ENCODE data around the gene TOE1. TPM values are rescaled to one million over a fixed set of nuclear protein-coding genes. Genes with fewer than 3 reads are reported as not detected.

The TOE1 gene
- total RNA-seq, 1 experiment from 2014 or later, result 24.3 TPM

DNA sequence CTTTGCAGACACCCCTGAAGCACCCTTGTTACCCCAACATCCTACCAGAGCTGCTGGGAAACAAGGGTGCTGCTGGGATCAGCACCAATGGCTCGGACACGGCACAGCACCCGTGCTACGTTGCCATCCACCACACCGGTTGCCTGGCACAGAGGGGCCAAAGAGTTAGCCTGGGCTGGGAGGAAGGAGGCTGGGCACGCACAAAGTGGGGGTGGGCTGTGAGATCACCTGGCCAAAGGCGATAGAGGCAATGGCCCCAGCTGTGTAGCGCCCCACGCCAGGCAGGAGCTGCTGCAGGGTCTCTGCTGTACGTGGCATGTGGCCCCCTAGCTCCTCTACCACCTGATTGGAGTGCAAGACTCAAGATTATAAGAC is 7.6 kb upstream of the TOE1 start:
- no peak overlapping the region for H3K27ac ChIP-seq
- no peaks in the 10 kb centered on the region for H3K27me3 ChIP-seq (replicated peaks)
- H3K9me3 ChIP-seq (replicated peaks), result no peaks in the 10 kb centered on the region
- H3K4me1 ChIP-seq (replicated peaks), result no peaks in the 10 kb centered on the region
- peaks cover 33% of the 10 kb centered on the region for H3K36me3 ChIP-seq
- no peak overlapping the region for H3K4me3 ChIP-seq
- no peak for DNase-seq (ENCODE audit: low read depth in 1 of 2, low spot score in 2 of 2)

DNA sequence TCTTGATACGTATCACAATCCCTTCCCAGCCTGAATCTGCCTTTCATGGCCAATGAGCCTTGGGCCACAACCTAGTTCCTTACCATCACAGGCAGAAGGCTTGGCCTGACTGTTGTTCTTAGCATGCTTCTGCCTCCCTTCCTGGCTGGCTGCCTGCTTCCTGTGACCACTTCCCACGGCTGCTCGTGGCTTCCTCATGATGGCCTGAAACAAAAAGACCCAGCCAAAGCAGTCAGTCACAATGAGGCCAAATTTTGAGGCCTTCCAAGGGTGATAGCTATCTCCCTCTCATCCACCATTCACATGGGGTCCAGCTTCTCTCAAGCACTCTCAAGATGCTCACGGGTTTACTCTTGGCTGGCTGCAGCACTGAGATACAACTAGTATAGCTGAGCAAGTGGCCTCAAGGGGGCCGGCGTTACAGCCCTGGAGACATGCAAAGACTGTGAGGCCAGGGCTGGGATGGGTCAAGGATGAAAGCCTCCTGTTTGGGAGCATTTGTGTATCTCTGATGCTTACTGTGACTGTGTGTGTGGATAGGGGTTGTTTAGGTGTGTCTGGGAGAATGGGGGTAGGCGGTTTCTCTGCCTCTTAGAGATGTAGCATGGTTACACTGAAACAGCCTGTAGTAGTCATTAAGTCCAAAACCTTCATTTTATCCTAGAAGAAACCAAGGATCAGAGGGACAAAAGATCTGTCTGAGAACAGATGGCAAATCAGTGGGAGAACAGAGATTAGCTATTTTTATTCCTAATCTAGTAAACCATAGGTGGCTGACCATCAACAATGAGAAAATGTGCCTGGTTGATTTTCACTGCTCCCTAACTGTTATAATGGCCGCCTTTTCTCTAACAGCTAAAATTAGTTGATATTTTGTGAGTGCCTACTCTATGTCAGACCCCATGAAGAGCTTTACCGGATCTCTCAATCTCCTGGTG is 5.4 kb upstream of the TOE1 start:
- H3K9me3 ChIP-seq (replicated peaks), result no peaks in the 10 kb centered on the region
- peaks cover 10% of the 10 kb centered on the region for H3K4me1 ChIP-seq (replicated peaks)
- H3K27ac ChIP-seq, result no peak overlapping the region
- H3K4me3 ChIP-seq, result no peak overlapping the region
- peaks cover 36% of the 10 kb centered on the region for H3K36me3 ChIP-seq
- no peak for DNase-seq (ENCODE audit: low read depth in 1 of 2, low spot score in 2 of 2)
- no peaks in the 10 kb centered on the region for H3K27me3 ChIP-seq (replicated peaks)

DNA sequence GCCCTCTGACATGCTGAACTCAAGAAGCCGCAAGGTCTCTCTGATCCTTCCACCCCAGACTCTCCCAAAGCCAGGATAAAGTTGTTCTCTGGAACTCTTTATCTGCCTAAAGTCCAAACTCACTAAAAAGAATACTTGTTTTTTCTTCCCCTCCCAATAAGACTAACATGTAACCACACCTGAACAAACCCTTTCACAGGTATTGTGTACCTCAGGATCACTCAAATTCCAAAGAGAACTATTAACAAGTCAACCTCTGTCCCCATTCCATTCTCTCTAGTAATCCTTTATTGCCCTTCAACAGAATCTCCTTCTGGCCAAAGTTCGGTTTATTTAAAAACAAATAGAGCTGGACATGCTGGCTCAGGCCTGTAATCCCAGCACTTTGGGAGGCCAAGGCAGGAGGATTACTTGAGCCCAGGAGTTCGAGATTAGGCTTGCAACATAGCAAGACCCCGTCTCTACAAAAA is 4.1 kb upstream of the TOE1 start:
- no peak for DNase-seq (ENCODE audit: low read depth in 1 of 2, low spot score in 2 of 2)
- H3K36me3 ChIP-seq, result peaks cover 36% of the 10 kb centered on the region
- H3K4me3 ChIP-seq, result no peak overlapping the region
- H3K27ac ChIP-seq, result no peak overlapping the region
- H3K27me3 ChIP-seq (replicated peaks), result no peaks in the 10 kb centered on the region
- peaks cover 12% of the 10 kb centered on the region for H3K4me1 ChIP-seq (replicated peaks)
- H3K9me3 ChIP-seq (replicated peaks), result no peaks in the 10 kb centered on the region

DNA sequence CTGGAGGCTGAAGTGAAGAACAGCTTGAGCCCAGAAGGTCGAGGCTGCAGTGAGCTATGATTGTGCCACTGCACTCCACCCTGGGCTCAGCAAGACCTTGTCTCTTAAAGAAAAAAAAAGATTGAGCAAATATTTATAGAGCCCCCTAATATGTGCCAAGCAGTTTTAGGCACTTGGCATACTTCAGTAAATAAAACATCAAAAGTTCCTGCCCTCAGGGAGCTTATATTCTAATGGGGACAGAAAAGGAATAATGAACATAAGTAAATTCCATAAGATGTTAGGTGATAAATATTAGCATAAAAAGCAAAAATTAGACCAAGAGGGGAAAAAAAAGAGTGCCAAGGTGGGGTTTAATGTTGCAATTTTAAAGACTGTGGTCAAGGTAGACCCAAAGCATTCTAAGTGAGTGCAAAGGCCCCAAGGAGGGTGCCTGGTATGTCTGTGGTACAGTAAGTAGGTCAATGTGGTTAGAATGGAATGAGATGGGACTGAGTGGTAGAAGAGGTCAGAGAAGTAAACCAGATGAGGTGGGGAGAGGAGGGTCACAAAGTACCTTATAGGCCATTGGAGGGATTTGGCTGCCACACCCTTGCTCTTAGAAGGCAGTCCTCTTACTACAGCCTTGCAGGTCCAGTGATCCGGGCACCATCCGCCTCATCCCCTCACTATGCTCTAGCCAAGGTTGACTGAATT is 2.2 kb upstream of the TOE1 start:
- H3K27ac ChIP-seq, result no peak overlapping the region
- no peaks in the 10 kb centered on the region for H3K9me3 ChIP-seq (replicated peaks)
- DNase-seq (ENCODE audit: low read depth in 1 of 2, low spot score in 2 of 2), result no peak
- H3K36me3 ChIP-seq, result peaks cover 40% of the 10 kb centered on the region
- peaks cover 17% of the 10 kb centered on the region for H3K4me1 ChIP-seq (replicated peaks)
- H3K27me3 ChIP-seq (replicated peaks), result no peaks in the 10 kb centered on the region
- no peak overlapping the region for H3K4me3 ChIP-seq

DNA sequence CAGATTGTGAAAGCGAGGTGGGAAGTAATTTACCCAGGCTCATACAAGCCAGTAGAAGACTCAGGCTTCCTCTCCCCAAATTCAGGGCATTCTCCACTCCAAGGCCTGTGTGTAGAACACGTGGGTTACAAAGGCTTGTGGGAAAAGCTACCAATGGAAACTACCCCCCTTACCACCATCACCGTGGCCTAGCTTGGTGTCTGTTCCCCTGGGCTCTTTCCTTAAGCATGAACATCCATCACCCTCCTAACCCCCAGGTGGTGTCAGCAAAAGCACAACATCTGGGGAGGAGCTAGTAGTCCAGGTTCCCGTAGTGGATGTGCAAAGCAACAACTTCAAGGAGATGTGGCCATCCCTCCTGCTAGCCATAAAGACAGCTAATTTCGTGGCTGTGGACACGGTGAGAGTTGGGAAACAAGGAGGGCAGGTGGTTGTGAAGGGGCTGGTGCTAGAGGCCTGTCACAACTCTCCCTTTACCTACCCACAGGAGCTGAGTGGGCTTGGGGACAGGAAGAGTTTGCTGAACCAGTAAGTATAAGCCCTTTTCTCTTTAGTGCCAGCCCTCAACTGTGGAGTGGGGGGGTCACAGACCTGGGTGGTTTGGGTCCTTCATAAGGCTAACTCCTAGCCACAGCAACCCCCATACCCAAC is 971 bp downstream of the TOE1 start:
- DNase-seq (ENCODE audit: low read depth in 1 of 2, low spot score in 2 of 2), result no peak
- peak overlapping the region; percentile 91 for H3K27ac ChIP-seq
- H3K9me3 ChIP-seq (replicated peaks), result no peaks in the 10 kb centered on the region
- H3K4me1 ChIP-seq (replicated peaks), result peaks cover 17% of the 10 kb centered on the region
- H3K36me3 ChIP-seq, result peaks cover 59% of the 10 kb centered on the region
- H3K4me3 ChIP-seq, result peak overlapping the region; percentile 67
- no peaks in the 10 kb centered on the region for H3K27me3 ChIP-seq (replicated peaks)

DNA sequence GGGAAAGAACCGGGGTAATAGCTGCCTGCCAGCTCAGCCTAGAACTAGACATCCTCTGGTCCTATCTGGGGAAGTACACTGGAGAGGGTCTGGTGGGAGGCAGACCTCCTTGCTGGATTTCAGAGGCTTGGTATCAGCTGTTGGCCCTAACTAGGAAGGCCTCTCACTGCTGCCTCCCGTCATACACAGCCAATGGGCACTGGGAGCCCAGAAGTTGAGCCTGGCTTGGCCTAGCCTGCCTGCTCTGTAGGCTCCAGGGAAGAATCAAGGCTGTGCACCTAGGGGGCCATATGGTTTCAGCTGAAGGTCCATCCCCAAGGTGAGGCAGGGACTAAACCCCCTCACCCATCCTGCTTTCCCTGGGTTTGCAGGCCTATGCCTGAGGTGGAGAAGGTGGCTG is 4.5 kb downstream of the TOE1 start:
- H3K27ac ChIP-seq, result no peak overlapping the region
- H3K27me3 ChIP-seq (replicated peaks), result no peaks in the 10 kb centered on the region
- H3K4me1 ChIP-seq (replicated peaks), result peaks cover 31% of the 10 kb centered on the region
- no peak for DNase-seq (ENCODE audit: low read depth in 1 of 2, low spot score in 2 of 2)
- peaks cover 64% of the 10 kb centered on the region for H3K36me3 ChIP-seq
- no peaks in the 10 kb centered on the region for H3K9me3 ChIP-seq (replicated peaks)
- H3K4me3 ChIP-seq, result no peak overlapping the region

DNA sequence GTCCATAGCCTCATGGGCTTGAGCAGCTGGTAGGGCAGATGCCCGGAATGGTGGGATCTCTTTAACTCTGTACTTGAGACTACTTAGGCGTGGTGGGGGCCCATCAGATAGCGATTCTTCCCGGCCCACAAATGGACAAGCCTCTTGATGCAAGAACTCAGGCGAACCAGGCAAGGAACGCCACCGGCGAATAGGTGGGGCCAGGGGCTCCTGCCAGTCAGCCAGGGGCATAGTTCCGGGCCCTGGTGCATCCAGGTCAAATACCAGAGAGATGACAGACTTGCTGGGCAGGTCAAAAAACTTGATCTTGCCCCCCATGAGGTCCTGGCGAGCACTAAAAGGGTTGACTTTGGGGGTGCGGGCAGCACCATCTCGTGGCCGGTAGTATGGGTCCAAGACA is 5.0 kb downstream of the TOE1 start:
- DNase-seq (ENCODE audit: low read depth in 1 of 2, low spot score in 2 of 2), result no peak
- Histone ChIP-seq H3K36me3 (peaks cover 64% of the 10 kb centered on the region), H3K27me3 (replicated peaks) (no peaks in the 10 kb centered on the region), H3K27ac (no peak overlapping the region), H3K4me3 (no peak overlapping the region), H3K4me1 (replicated peaks) (peaks cover 32% of the 10 kb centered on the region), H3K9me3 (replicated peaks) (no peaks in the 10 kb centered on the region)

DNA sequence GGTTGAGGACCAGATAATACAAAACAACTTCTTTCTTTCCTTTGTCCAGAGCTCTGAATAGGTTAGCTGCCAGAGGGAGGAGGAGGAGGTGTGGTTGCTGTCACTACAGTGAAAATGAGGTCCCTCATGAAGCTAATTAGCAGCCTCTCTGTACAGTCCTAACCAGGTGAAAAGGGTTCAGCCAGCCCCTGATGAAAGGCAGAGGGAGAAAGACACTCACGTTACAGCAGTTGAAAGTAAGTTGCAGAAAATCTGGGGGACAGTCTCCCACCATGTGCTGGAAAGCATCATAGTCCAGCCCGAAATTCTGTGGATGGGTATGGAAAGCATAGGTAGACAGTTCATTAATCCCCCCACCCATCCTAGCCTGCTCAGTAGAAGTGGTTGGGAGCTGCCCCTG is 6.5 kb downstream of the TOE1 start:
- no peak overlapping the region for H3K4me3 ChIP-seq
- H3K4me1 ChIP-seq (replicated peaks), result peaks cover 24% of the 10 kb centered on the region
- no peak overlapping the region for H3K27ac ChIP-seq
- no peaks in the 10 kb centered on the region for H3K9me3 ChIP-seq (replicated peaks)
- no peak for DNase-seq (ENCODE audit: low read depth in 1 of 2, low spot score in 2 of 2)
- H3K36me3 ChIP-seq, result peaks cover 55% of the 10 kb centered on the region
- no peaks in the 10 kb centered on the region for H3K27me3 ChIP-seq (replicated peaks)

DNA sequence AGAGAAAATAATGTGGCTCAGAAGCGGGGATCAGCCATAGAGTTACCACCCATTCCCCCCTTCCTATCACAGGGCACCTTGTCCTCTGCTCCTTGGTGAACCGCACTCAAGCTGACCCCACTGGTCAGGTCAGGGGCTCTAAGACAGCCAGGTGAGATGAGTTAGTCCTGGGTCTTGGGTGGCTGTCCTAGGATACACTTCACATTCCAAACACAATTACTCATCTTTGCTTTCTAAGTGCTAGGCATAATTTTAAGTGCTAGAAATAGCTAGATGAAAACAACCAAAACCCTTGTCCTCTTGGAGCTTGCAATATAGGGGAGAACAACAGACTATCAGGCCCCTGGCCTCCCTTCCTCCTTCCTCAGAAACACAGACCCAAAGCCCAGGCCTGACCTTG is 8.1 kb downstream of the TOE1 start:
- H3K36me3 ChIP-seq, result peaks cover 40% of the 10 kb centered on the region
- peak in 1 of 2 experiments; percentile 50 for DNase-seq (ENCODE audit: low read depth in 1 of 2, low spot score in 2 of 2)
- peaks cover 24% of the 10 kb centered on the region for H3K4me1 ChIP-seq (replicated peaks)
- H3K27me3 ChIP-seq (replicated peaks), result no peaks in the 10 kb centered on the region
- H3K27ac ChIP-seq, result peak overlapping the region; percentile 49
- H3K9me3 ChIP-seq (replicated peaks), result no peaks in the 10 kb centered on the region
- H3K4me3 ChIP-seq, result no peak overlapping the region

DNA sequence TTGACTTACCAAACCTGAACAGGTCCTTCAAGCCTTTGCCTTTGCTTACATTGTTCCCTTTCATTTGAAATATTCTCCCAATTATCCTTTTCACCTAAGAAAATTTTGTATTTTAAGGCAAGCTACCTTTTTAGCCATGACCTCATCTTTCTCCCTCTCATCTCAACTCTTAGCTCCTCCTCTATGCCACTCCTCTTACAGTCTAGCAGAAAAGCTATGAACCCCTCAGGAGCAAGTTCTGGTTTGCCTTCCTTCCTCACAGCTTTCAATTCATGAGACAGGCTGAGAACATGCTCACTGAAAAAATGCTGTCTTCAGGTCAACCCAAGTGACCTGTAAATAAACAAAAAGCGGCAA is 8.6 kb downstream of the TOE1 start:
- Histone ChIP-seq H3K9me3 (replicated peaks) (no peaks in the 10 kb centered on the region), H3K4me1 (replicated peaks) (peaks cover 24% of the 10 kb centered on the region), H3K36me3 (peaks cover 34% of the 10 kb centered on the region), H3K27ac (peak overlapping the region; percentile 49), H3K4me3 (no peak overlapping the region), H3K27me3 (replicated peaks) (no peaks in the 10 kb centered on the region)
- peak in 1 of 2 experiments; percentile 16 for DNase-seq (ENCODE audit: low read depth in 1 of 2, low spot score in 2 of 2)

DNA sequence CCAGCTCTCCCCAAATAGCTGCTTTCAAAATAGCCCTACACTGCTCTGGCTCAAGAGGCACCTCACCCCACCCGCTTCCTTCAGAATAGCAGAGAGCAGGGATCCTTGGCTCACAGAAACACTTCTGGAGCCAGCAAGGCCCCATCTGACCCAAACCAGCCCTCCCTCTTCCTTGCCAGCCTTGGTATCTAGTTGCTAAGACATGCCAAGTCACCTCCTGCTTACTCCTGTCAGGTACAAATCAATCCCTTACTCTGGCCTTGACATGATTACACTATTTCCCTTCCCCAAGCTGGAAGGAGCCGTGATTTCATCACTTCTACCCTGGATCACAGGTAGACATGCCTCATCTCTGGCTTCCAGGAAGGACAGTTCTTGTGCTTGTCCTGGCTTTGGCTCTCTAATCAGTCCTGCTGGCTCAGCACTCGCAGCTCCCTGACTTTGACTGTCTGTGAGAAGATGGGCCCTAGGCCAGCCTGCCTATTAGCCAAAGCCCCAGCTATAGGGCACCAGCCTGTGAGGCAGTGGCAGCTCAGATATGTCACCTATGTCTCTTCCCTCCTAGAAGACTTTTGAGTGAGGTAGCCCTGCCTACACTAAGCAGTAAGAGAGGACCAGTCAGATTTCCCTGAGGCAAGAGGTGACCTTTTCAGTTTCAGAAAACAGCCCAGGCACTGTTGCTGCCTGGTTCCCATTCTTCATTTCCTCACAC is 9.2 kb downstream of the TOE1 start:
- no peaks in the 10 kb centered on the region for H3K9me3 ChIP-seq (replicated peaks)
- H3K36me3 ChIP-seq, result peaks cover 29% of the 10 kb centered on the region
- no peak overlapping the region for H3K4me3 ChIP-seq
- H3K27me3 ChIP-seq (replicated peaks), result no peaks in the 10 kb centered on the region
- peak overlapping the region; percentile 49; the same call in 1 of the 2 replicates for H3K27ac ChIP-seq
- H3K4me1 ChIP-seq (replicated peaks), result peaks cover 24% of the 10 kb centered on the region
- DNase-seq (ENCODE audit: low read depth in 1 of 2, low spot score in 2 of 2), result peak in 1 of 2 experiments; percentile 18

DNA sequence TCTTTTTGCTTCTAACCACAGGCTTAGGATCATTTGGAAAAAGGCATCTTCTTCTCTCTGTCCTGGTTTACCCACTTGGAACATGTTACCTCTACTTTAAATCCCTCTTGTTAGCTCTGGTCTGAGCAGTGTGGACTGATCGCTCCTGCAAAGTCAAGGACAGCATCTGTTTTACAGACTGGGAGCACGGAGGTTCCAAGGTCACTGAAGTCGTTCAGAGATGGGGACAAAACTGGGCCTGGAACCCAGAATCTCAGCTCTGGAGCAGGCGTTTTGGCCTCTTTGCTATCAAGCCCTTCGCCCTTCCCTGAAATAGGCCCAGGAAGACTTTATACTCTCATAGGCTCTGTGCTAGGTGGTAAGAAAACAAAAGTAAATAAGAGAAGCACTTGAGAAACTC is 11.5 kb downstream of the TOE1 start:
- no peaks in the 10 kb centered on the region for H3K27me3 ChIP-seq (replicated peaks)
- no peaks in the 10 kb centered on the region for H3K9me3 ChIP-seq (replicated peaks)
- H3K4me3 ChIP-seq, result no peak overlapping the region
- peaks cover 5% of the 10 kb centered on the region for H3K36me3 ChIP-seq
- H3K27ac ChIP-seq, result no peak overlapping the region
- H3K4me1 ChIP-seq (replicated peaks), result peaks cover 24% of the 10 kb centered on the region
- no peak for DNase-seq (ENCODE audit: low read depth in 1 of 2, low spot score in 2 of 2)

DNA sequence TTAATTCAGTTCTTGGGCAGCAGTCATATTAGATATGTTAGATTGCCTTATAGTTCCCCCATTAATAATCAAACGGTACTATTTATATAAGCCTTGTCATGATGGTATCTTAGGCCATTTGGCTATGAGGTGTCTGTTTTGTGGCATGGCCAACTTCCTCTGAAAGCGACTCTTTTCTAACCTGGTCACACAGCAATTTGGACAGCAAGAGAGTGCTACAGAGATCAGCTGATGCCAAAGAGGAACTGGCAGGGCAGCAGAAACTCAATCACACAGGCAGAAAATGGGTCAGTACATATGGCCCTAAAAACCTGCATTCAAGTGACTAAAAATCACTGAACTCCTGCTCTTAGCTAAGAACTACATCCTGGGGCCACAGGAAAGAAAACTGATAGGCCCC is 13.7 kb downstream of the TOE1 start:
- no peaks in the 10 kb centered on the region for H3K9me3 ChIP-seq (replicated peaks)

More for the DNA sequence above, 13.7 kb downstream of the TOE1 start:
- Histone ChIP-seq H3K4me3 (no peak overlapping the region), H3K36me3 (no peaks in the 10 kb centered on the region), H3K27ac (no peak overlapping the region), H3K4me1 (replicated peaks) (peaks cover 9% of the 10 kb centered on the region), H3K27me3 (replicated peaks) (no peaks in the 10 kb centered on the region)
- no peak for DNase-seq (ENCODE audit: low read depth in 1 of 2, low spot score in 2 of 2)
